Stimulated activated CD4-positive, alpha-beta T cell treated with anti-CD3 and anti-CD28 coated beads, Interleukin-15, amount 100 ng/mL, for 48 hours (primary cell): ENCODE results near the gene TEX2.
"Not testable (repeated sequence)": the region's sequence is repeated elsewhere in the genome, so short reads cannot be mapped to it uniquely, and the experiment has no call there.

Experiments used
- DNase-seq, 2 donors: peaks; one replicate each; pipeline ENCODE4 v3.0.0-alpha.2; 2020; ENCODE audit warnings: low read depth in 2 of 2

Gene TEX2

DNA sequence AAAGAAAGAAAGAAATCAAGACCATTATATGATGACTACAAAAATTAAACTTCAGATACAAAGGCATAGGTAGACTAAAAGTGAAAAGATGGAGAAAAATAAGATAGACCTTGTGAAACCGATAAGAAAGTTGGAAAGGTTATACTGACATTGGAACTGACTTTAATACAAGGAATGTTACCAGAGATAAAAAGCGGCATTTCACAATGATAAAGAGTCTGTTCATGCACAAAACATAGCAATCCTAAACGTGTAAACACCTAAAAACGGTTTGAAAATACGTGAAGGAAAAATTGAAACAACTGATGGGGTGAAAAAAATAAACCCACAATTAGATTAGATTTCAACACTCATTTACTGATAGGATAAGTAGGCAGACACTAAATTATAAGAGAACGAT is 123.5 kb downstream of the TEX2 start:
- no peak for DNase-seq

DNA sequence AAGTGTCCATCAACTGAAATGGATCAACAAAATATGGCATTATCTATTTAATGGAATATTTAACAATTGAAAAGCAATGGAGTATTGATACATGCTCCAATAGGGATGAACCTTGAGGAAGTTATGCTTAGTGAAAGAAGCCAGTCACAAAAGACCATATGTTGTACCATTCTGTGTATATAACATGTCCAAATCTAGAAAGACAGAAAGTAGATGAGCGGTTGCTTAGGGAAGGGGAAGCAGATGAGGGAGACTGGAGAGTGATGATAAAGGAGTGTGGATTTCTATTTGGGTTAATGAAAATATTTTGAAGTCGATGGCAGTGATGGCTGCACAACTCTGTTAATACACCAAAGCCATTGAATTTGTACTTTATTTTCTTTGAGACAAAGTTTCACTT is 124.6 kb downstream of the TEX2 start:
- no peak for DNase-seq

DNA sequence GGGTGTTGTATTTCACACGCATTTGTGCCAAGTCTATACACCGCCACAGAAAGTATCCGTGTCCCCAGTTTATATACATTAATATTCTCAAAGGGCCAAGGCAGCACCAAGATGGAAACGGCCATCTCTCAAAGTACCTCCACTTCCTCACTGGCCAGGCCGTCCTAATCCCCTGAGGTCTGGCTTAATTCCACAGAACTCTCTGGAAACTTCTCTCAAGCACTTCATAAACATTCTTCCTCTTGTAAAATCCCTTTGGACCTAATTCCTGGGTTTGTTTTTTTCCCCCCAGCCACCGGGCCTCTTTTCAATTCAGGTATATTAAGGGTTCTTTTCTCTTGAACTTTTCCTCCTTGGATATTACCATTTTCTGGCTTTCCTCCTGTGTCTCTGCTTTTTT is 128.1 kb downstream of the TEX2 start:
- DNase-seq: no peak

DNA sequence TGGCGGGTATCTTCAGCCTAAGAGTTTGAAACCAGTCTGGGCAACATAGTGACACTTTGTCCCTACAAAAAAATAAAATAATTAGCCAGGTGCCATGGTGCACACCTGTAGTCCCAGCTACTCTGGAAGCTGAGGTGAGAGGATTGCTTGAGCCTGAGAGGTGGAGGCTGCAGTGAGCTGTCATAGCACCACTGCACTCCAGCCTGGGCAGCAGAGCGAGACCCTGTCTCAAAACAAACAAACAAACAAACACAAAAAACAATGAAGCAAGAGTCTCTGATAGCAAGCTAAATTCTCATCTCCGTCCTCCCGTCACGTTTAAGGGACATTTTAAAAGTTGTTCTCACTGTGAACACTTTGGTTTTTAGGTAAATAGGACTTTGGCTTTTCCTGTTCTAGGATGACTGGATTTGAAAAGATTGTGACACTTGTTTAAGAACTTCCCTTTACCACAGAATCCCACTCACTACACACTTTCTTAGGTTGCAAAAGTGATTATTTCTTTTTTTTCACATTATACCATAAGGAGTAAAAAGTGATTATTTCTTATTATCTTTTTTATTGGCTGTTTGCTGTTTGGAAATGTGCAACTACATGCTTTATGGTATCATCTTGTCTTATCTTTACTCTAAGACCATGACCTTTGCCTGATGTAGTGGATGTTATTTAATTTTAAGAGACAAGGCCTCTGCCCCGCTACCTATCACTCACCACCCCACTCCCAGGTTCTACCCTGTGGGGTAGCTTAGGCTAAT is 128.7 kb downstream of the TEX2 start:
- DNase-seq: no peak

DNA sequence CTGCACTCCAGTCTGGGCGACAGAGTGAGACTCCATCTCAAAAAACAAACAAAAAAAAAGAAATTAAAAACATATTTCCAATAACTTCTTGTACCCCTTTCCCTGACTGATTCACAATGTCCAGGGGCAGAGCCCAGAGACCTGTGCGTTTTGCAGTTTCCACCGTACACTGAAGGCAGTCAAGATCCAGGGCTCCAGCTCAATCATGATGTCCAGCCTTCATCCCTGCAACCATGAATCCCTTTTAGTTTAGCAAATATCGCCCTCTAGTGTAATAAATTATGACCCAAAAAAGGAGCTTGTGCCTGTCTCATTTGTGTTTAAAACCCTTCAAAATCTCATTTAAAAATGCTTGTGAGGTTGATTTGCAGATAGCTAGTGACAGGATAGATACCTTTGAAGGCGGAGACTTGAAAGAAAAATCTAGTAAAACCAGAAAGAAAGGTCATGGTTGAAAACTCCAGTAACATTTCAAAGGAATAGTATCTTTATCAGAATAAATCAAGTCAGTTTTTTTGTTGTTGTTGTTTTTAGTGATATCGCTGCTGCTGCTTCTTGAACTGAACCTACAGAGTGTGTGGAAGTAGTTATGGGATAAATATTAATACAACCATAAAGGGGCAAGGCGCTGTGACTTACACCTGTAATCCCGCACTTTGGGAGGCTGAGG is 129.4 kb downstream of the TEX2 start:
- DNase-seq: no peak

DNA sequence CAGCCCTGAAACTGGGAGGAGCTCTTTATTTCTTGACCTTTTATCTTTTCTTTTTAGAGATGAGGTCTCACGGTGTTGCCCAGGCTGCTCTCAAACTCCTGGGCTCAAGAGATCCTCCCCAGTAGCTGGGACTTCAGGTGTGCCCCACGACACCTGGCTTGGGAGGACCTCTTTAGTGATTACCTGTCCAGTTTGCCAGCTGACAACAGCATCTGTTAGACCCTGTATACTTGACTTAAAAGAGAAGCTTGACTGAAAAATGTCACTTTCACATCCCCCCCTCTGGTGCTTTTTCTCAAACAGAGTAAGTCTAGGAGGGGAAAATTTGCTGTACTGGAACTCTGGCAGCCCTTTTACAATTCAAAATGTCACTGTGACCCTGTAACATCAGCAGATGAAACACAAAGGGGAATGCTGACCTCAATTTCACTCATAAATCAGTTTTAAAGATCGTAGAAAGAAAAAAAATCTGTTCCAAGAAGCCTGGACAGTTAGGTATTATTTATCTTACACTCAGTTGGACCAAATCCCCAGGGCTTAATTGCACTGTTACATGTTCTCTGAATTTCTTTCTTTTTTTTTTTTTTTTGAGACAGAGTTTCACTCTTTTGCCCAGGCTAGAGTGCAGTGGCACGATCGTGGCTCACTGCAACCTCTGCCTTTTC is 131.3 kb downstream of the TEX2 start:
- DNase-seq: no peak

DNA sequence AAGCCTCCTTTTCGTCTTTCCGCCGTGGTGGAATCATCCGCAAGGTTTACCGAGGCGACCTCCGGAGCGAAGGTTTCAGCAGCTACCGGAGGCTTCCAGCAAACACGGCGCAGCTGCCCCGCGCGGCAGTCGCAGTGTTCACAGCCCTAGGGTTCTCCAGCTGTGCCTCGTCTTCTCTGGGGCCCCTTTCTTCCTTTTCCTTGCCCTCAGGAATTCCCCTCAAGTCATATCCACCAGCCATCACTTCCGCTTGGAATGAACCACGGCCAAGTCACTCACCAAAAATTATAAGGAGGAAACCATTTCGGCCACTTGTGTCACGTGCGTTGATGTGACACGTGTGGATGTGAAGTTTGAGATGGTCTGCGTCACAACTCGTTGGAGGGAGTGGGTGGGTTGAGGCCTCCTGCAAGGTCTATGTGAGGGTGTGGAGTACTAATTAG is 132.5 kb downstream of the TEX2 start:
- peak; percentile 50 to 58 for DNase-seq

DNA sequence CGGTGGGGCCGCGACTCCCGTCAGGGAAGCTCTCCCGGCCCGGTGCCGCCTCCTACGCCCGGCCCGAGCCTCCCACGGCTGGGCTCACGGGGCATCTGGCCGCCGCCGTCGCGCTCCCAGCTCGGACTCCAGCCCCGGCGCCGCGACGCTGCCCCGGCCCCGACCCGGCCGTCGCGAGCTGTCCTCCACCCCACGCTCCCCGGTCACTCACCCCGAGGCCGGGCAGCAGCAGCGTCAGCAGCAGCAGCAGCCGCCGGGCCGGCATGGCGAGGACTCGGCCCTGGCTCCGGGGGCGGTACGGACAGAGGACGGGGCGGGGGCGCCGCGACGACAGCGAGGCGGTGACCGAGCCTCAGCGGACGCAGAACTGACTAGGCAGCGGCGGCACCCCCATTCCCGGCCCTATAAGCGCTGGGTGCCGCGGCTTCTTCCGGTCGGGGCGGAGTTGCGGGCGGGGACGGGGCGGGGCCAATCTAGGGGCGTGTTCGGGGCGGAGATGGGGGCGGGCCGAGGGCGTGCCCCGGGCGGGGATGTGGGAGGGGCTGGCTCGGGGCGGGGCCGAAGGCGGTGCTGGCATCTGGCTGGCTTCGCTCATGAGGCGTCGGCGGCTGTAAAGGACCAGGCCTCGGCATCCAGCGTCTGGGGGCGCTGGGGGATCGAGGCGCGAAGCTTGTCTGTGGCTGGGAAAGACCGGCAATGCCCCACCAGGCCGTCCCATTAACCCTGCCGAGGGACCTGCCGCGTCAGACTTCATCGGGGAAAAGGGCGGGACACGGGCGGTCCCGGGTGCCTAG is 133.1 kb downstream of the TEX2 start, which contains the start of gene ERN1:
ERN1 (minus strand) TSS at position 380 of the 794 bp plus-strand sequence; CDS start at position 265, 115 bp downstream.
- DNase-seq: peak; percentile 84 to 88

DNA sequence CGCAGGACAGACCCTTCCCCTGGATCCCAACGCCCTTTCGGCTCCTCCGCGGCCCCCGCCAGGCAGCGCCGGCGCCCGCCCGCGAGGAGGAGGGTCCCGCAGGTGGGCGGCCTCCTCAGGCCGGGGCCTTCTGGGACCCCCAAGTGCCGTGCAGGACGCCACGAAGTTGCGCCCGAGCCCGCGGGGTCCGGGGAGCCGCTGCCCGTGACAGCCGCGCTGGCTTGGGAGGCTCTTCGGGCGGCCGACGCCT is 133.6 kb downstream of the TEX2 start:
- no peak for DNase-seq

DNA sequence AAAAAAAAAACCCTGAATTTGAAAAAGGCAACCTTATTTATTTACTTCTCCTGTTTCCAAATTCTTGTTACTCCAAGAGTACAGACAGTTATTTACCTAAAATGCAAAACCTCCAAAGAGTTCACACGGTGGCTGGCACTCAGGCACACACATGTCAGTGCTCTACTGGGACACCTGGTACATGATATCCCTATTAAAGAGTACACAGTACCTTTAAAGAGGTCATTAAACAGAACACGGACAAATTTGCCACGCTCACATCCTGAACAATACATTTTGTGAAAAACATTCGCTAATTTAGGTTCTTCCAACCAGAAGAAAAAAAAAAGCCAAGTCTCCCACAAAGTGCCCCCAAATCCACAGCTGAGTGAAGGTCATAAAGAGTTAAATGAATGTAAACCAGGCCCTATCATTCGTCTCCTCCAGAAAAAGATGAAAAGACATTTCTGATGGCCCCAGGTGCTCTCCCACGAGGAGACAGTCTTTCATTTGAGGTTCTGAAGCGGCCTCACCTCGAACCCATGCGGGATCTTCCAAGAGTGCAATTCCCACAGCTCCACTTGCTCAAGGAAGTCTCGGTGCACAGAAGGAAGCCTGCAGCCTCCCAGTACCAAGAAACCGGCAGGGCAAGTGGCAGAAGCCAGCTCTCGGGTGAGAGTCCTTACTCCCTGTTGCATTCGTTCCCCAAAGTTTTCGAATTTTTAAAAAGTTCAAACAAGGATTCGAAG is 134.1 kb downstream of the TEX2 start:
- DNase-seq: no peak

DNA sequence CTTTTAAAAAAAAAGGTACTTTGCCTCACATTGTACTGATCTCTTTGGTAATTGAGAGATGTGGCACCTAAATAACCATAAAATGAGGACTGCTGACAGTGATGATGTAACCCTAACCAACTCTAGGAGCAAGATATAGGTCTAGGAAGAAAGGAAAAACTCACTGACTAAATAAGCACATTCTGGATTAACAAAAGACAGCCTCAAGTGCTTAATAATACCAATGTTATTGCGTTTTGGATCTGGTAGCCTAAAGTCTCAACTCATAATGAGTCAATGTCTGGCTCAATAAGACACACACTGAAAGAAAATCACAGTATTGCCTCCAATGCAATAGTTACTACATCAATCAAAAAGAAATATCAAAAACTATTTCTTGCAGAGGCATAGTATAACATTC is 136.1 kb downstream of the TEX2 start:
- DNase-seq: no peak

DNA sequence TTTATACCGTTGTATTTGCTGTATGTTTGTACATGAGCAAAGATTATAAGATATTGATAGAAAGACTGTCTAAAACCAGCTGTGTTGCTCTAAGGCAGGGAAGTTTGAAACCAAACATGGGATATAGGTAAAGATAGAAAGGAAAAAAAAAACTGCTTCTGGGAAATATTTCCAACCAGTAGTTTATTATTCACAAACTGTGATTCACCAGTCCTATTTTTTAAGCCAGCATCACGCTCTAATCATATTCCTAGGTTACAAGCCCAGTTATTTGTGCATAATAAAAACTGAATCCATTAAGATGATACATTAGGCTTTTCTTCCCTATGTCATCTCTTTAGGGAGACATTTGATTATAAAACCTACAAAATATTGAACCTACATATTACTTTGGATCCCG is 137.1 kb downstream of the TEX2 start:
- no peak for DNase-seq

DNA sequence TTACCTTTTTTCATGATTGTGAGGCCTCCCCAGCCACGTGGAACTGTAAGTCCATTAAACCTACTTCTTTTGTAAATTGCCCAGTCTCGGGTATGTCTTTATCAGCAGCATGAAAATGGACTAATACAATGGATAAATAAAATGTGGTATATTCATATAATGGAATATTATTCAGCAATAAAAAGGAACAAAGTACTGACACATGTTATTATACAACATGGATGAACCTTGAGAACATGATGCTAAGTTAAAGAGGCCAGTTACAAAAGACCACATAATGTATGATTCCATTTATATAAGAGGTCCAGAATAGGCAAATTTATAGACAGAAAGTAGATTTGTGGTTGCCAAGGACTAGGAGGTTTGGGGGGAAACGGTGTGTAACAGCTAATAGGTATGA is 138.5 kb downstream of the TEX2 start:
- no peak for DNase-seq

DNA sequence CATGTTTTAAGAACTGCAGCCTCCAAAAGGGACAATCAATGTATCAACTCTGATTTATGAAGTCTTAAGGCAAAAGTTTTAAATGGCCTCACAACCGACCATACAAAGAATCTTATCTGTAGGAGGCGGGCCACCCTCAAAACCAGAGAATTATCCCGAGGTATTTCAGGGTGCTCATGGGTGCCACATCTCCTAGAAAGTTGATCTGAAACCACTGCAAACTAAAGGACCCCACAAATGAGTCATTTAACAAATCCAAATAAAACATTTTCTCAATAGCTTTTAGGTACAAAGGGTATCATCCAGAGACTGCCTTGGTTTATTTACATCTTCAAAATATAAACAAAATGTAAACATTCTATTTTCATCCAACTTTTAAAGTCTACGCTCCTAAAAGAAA is 139.9 kb downstream of the TEX2 start:
- no peak for DNase-seq

DNA sequence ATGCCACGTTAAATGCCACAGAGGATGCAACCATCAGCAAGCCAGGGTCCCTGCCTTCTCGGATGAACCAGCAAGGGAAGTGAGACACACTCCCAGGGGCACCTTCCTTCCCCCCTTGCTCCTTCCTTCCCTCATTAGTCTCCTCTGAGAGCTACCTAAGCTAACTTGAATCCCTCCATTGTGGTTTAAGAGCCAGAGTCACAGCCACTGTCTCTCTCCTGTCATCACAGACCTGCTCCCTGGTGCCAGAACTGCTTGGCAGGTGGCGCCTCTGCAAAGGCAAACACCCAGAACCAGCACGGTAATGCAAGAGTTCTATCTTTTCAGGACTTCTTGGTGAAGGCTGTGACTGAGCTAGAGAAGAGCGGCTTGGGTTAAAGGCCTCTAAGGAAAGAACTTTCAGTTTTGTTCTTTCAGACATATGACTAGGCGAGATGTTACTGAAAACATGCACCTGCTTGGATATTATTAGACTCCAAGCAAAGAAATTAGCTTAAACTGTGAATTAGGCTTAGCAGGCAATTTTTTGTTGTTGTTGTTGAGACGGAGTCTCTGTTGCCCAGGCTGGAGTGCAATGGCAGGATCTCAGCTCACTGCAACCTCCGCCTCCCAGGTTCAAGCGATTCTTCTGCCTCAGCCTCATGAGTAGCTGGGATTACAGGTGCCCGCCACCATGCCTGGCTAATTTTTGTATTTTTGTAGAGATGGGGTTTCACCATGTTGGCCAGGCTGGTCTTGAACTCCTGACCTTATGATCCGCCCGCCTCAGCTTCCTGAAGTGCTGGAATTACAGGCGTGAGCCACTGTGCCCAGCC is 141.9 kb downstream of the TEX2 start:
- DNase-seq: not testable (repeated sequence)

DNA sequence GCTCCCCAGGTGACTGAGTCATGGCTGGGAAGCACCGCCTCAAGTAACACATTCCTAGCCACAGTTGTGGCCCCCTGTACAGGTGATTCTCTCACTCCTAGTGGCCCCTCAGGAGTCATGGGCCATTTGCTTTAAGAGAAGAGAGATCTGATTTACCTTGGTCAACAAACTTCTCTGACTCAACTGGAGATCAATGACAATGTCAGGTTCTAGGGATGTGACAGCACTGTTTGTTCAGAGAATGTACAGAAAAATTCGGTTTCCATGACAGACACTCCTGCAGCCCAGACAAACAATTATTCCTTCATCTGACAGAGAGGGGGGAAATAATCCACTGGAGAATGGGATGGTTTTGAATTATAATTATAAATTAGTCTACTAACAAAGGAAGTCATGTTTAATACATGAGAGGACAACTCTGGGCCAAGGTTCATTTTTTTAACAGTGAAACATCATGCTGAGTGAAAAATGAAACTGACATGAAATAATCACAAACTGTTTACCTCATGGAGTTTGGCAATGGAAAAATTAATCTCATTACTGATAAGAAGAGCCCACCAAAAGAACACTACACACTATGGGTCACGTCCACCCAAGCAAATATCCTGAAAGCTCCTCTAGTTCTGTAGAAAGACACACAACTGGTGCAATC is 142.8 kb downstream of the TEX2 start:
- no peak for DNase-seq

DNA sequence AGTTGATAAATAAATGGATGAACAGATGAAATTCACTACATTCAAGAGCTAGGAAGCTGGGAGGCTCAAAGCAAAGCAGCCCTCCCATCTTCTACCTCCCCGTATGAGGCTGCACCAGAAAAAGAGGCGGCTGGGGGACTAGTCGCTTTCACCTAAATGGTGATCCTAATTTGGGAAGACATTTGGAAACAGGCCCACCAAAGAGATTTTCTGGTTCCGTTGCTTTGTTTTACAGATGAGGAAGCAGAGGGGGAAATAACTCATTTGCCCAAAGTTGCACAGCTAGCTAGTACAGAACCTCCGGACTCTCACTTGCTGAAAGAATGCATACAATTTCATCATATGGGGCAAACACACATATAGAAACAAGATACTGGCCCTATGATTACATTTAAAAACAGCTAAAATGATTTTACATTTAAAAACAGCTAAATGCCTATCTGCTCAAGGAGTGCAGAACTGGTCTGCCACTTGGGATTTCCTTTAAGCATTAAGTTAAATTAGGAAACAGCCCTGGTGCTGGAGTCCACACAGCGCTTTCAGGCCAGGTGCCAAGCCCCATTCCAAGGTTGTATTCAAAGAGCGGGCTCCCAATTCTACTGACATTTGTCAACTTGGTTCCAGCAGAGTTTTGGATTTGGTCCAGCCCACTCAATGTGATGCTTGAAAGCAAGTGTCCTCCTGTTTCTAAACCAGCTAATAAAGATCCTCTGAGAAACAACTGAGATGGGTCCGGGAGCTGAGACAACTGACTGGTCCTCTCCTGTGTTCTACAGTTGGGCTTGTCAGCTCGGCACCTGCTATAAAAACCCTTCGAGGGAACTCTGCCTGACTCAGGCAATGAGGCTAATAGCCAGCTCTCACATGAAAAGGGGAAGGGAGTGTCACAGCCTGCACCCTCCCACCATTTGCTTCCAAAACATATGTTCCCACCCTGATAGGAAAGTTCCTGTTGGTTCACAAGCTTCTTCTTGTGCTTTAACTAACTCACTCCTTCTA is 144.8 kb downstream of the TEX2 start:
- no peak for DNase-seq

DNA sequence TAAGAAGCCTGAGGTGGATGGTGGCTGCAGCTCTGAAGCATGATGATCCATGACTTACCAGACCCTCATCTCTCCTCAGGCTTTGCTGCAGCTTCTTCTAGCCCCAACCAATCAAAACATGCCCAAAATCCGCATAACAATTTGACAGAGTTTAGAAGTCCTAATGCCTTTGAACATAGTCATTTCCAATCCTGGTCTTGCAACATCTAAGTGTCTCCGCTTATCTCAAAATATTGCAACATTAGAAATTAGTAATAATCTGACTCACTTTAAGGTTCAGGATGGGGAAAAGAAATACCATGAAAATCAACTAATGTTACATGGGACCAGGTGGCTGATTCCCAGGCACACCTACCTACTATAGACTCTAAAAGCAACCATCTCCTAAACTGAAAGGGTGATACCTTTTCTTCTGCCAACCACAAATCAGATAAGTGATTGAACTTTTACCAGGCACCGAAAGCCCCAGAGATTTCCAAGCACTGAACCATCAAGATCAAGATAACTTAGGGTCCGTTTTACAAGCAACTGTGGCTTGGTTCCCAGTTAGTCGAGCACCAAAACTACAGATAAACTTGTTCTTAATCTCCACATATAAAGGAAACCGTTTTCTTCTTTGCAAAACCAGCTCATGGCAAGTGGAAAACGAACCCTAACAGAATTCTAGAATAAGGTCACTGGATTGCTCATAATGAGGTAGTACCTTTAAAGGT is 147.1 kb downstream of the TEX2 start:
- DNase-seq: no peak
